ENCODE data around the gene DYNLT3.

Gene DYNLT3

GRCh38 chrX:37824491-37825214, 22.7 kb downstream of the DYNLT3 start:
- intact Hi-C loops (cut with micrococcal nuclease): loop anchor here (1.0 kb wide), 1 partner anchor 79 kb away; no protein-coding TSS in a partner anchor
- peak overlapping the region; percentile 4 for H3K27ac Mint-ChIP-seq
- H3K36me3 Mint-ChIP-seq (ENCODE audit: low read depth): peaks cover 4% of the 10 kb centered on the region
- H3K27me3 Mint-ChIP-seq: no peaks in the 10 kb centered on the region
- H3K9me3 Mint-ChIP-seq: no peaks in the 10 kb centered on the region
- peaks cover 26% of the 10 kb centered on the region for H3K4me1 Mint-ChIP-seq (ENCODE audit: low read depth)
- H3K4me3 Mint-ChIP-seq: no peak overlapping the region

DNA sequence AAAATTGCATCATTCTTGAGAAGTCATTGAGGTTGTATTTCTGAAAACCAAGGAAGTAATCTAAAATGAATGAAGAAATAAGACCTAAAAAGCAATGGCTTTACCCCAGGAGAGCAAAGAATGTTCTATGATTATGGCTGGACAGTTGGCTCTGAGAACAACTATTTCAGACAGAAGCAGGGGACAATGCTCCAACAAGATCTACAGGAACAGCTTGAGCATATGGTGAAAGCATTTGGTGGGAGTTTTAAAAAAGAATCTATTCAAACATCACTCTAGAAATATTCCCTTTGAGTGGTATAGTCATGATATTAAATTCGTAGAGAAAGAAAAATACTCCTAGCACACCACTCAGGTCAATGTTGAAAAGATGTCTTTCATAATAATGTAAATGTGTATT, 26.7 kb downstream of the DYNLT3 start:
- peaks cover 41% of the 10 kb centered on the region for H3K4me1 Mint-ChIP-seq (ENCODE audit: low read depth)
- H3K9me3 Mint-ChIP-seq: no peaks in the 10 kb centered on the region
- no peaks in the 10 kb centered on the region for H3K27me3 Mint-ChIP-seq
- peaks cover 4% of the 10 kb centered on the region for H3K36me3 Mint-ChIP-seq (ENCODE audit: low read depth)
- no peak overlapping the region for H3K27ac Mint-ChIP-seq
- H3K4me3 Mint-ChIP-seq: no peak overlapping the region
- intact Hi-C loops (cut with micrococcal nuclease): no loop called here

DNA sequence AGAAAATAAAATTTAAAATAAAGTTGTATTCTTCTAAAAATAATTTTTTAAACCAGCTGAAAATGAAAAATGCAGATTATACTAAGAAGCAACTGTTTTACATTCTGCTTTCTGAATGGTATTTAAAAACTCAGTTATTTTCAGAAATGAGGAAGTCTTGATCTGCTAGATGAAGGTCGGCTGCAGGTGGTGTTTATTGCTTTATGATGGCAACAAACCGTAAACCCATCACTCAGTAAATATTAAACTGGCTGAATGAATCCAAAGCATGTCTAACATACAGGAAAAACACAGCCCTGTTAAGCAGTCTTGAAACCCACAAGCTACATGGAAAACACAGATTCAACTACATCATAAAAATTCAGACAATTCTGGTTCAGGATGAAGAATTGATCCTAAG, 29.3 kb downstream of the DYNLT3 start:
- Mint-ChIP-seq H3K4me3 (no peak overlapping the region), H3K4me1 (ENCODE audit: low read depth) (peaks cover 37% of the 10 kb centered on the region), H3K27me3 (no peaks in the 10 kb centered on the region), H3K9me3 (no peaks in the 10 kb centered on the region), H3K27ac (no peak overlapping the region), H3K36me3 (ENCODE audit: low read depth) (peaks cover 13% of the 10 kb centered on the region)
- intact Hi-C loops (cut with micrococcal nuclease): loop anchor here (5.0 kb wide), 1 partner anchor 36 kb away; the partner anchor contains the start of gene CYBB

DNA sequence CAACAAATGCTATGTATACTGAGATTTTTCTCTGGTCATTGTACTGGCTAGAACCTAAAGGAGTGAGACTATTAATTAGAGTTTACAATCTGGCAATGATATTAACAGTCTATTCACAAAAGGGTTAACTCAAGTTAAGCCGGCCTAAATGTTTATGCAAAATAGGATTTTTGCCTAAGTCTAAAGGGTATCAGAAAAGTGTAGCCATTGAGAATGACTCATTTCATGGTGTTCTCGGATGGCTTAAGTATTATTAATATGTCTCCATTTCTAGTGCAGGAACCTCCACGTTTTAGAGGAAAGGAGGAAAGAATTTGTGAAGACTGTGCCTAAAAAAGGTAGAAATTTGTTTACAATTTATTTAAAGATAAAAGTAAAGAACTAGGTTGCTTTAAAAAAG, 29.8 kb downstream of the DYNLT3 start:
- H3K4me3 Mint-ChIP-seq: no peak overlapping the region
- peaks cover 33% of the 10 kb centered on the region for H3K4me1 Mint-ChIP-seq (ENCODE audit: low read depth)
- H3K9me3 Mint-ChIP-seq: no peaks in the 10 kb centered on the region
- no peaks in the 10 kb centered on the region for H3K27me3 Mint-ChIP-seq
- intact Hi-C loops (cut with micrococcal nuclease): loop anchor here (5.0 kb wide), 1 partner anchor 35 kb away; the partner anchor contains the start of gene CYBB
- no peak overlapping the region for H3K27ac Mint-ChIP-seq
- H3K36me3 Mint-ChIP-seq (ENCODE audit: low read depth): peaks cover 14% of the 10 kb centered on the region

- Mint-ChIP-seq H3K4me3 (no peak overlapping the region), H3K4me1 (ENCODE audit: low read depth) (peaks cover 35% of the 10 kb centered on the region), H3K27me3 (no peaks in the 10 kb centered on the region), H3K36me3 (ENCODE audit: low read depth) (peaks cover 18% of the 10 kb centered on the region), H3K9me3 (no peaks in the 10 kb centered on the region), H3K27ac (no peak overlapping the region)
- intact Hi-C loops (cut with micrococcal nuclease): loop anchor here (5.0 kb wide), 1 partner anchor 35 kb away; the partner anchor contains the start of gene CYBB
Measured at GRCh38 chrX:37817176-37817575, 30.2 kb downstream of the DYNLT3 start.

GRCh38 chrX:37816766-37817165, 30.6 kb downstream of the DYNLT3 start:
- Mint-ChIP-seq H3K4me3 (no peak overlapping the region), H3K9me3 (no peaks in the 10 kb centered on the region), H3K4me1 (ENCODE audit: low read depth) (peaks cover 39% of the 10 kb centered on the region), H3K27ac (peak overlapping the region; percentile 8), H3K36me3 (ENCODE audit: low read depth) (peaks cover 22% of the 10 kb centered on the region), H3K27me3 (no peaks in the 10 kb centered on the region)
- intact Hi-C loops (cut with micrococcal nuclease): loop anchor here (5.0 kb wide), 1 partner anchor 34 kb away; the partner anchor contains the start of gene CYBB

- no peaks in the 10 kb centered on the region for H3K27me3 Mint-ChIP-seq
- H3K4me1 Mint-ChIP-seq (ENCODE audit: low read depth): peaks cover 45% of the 10 kb centered on the region
- intact Hi-C loops (cut with micrococcal nuclease): loop anchor here (5.0 kb wide), 1 partner anchor 33 kb away; the partner anchor contains the start of gene CYBB
- H3K27ac Mint-ChIP-seq: no peak overlapping the region
- H3K9me3 Mint-ChIP-seq: no peaks in the 10 kb centered on the region
- H3K36me3 Mint-ChIP-seq (ENCODE audit: low read depth): peaks cover 31% of the 10 kb centered on the region
- H3K4me3 Mint-ChIP-seq: no peak overlapping the region
Measured at GRCh38 chrX:37815366-37815765, 32.0 kb downstream of the DYNLT3 start.

GRCh38 chrX:37813570-37813969, 33.8 kb downstream of the DYNLT3 start:
- peaks cover 46% of the 10 kb centered on the region for H3K4me1 Mint-ChIP-seq (ENCODE audit: low read depth)
- no peak overlapping the region for H3K4me3 Mint-ChIP-seq
- H3K27ac Mint-ChIP-seq: peak overlapping the region; percentile 82
- H3K9me3 Mint-ChIP-seq: no peaks in the 10 kb centered on the region
- intact Hi-C loops (cut with micrococcal nuclease): no loop called here
- H3K36me3 Mint-ChIP-seq (ENCODE audit: low read depth): peaks cover 46% of the 10 kb centered on the region
- H3K27me3 Mint-ChIP-seq: no peaks in the 10 kb centered on the region

- no peaks in the 10 kb centered on the region for H3K27me3 Mint-ChIP-seq
- intact Hi-C loops (cut with micrococcal nuclease): no loop called here
- H3K4me3 Mint-ChIP-seq: peak overlapping the region; percentile 52
- H3K27ac Mint-ChIP-seq: peak overlapping the region; percentile 82
- H3K4me1 Mint-ChIP-seq (ENCODE audit: low read depth): peaks cover 51% of the 10 kb centered on the region
- no peaks in the 10 kb centered on the region for H3K9me3 Mint-ChIP-seq
- peaks cover 55% of the 10 kb centered on the region for H3K36me3 Mint-ChIP-seq (ENCODE audit: low read depth)
Measured at GRCh38 chrX:37812110-37812509, 35.3 kb downstream of the DYNLT3 start.

DNA sequence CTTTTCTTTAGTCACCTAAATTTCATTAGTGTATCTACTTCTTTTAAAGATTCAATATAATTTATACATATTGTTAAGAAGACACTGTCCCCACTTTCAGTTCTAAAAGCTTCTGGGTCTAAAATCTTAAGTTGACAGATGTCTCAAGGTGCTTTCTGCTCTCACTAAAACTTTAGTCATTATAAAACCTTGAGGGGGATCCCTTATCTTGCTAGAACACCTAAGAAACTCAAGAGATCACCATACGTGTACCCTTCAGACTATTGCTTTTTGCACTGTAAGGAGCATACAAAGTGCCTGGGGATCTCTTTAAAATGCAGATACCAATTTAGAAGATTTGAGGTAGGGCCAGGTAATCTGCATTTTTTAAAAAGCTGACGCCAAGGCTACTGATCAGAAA, 37.4 kb downstream of the DYNLT3 start:
- peaks cover 76% of the 10 kb centered on the region for H3K36me3 Mint-ChIP-seq (ENCODE audit: low read depth)
- H3K4me3 Mint-ChIP-seq: no peak overlapping the region
- H3K4me1 Mint-ChIP-seq (ENCODE audit: low read depth): peaks cover 54% of the 10 kb centered on the region
- intact Hi-C loops (cut with micrococcal nuclease): no loop called here
- H3K9me3 Mint-ChIP-seq: no peaks in the 10 kb centered on the region
- H3K27me3 Mint-ChIP-seq: no peaks in the 10 kb centered on the region
- peak overlapping the region; percentile 82 for H3K27ac Mint-ChIP-seq

GRCh38 chrX:37803057-37803456, 44.3 kb downstream of the DYNLT3 start:
- Mint-ChIP-seq H3K36me3 (ENCODE audit: low read depth) (peaks cover 87% of the 10 kb centered on the region), H3K9me3 (no peaks in the 10 kb centered on the region), H3K27me3 (no peaks in the 10 kb centered on the region), H3K4me1 (ENCODE audit: low read depth) (peaks cover 44% of the 10 kb centered on the region), H3K27ac (peak overlapping the region; percentile 81), H3K4me3 (no peak overlapping the region)
- intact Hi-C loops (cut with micrococcal nuclease): no loop called here

DNA sequence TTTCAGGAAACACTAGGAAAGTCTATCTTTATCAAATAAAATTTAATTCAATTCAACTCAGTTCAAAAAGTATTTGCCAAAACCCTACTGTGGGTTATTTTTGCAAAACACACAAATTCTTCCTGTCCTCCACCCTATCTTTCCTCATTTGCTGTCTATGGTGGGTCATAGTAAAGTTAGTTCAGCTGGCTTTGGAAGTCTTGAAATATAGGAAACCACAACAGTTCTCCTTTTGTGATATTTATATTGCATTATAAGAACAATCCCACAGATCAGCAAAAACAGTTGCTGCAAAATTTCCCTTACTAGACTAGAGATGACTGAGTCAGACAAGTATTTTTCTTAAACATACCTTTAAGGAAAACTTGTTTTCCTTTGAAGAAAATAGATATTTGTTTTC, 45.3 kb downstream of the DYNLT3 start:
- Mint-ChIP-seq H3K4me1 (ENCODE audit: low read depth) (peaks cover 39% of the 10 kb centered on the region), H3K27ac (peak overlapping the region; percentile 81), H3K27me3 (no peaks in the 10 kb centered on the region), H3K36me3 (ENCODE audit: low read depth) (peaks cover 90% of the 10 kb centered on the region), H3K4me3 (no peak overlapping the region), H3K9me3 (no peaks in the 10 kb centered on the region)
- intact Hi-C loops (cut with micrococcal nuclease): no loop called here

DNA sequence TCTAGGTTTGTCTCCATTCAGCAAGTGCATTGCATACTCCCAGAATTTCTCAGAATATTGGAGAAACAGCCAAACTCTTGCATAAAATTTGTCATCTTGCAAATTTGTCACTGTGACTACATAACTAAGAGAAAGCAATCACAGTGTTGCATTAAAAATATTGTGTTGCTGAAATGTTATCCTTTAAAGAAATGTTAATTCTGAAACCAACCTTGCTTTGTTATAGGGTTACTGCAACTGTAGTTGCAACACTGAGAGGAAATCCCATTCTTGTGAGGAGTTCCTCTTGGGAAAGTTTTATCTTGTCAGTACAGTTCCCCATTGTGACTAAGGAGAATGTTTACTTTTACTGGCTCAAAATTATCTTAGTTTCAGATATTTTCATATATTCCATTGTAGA, 46.7 kb downstream of the DYNLT3 start:
- H3K27ac Mint-ChIP-seq: peak overlapping the region; percentile 81
- no peaks in the 10 kb centered on the region for H3K9me3 Mint-ChIP-seq
- H3K4me3 Mint-ChIP-seq: peak overlapping the region; percentile 44
- intact Hi-C loops (cut with micrococcal nuclease): no loop called here
- no peaks in the 10 kb centered on the region for H3K27me3 Mint-ChIP-seq
- peaks cover 30% of the 10 kb centered on the region for H3K4me1 Mint-ChIP-seq (ENCODE audit: low read depth)
- peaks cover 84% of the 10 kb centered on the region for H3K36me3 Mint-ChIP-seq (ENCODE audit: low read depth)

DNA sequence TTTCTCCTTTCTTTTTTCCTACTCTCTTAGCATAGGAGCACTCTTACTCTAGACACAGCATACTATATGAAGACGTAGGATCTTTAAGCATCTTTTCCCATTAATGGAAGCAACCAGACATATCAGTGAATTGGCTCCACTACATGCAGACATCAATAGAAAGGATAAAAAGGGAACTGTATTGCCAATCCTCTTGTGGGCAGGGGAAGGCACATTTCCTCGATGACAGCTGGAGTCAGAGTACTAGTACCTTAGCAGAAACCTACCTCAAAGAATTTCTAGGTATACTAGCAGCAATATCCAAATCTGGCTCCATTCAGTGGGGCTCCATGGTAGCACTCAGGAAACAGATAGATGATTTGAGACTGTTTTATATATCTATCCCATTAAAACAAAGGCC, 47.4 kb downstream of the DYNLT3 start:
- H3K27ac Mint-ChIP-seq: peak overlapping the region; percentile 81
- intact Hi-C loops (cut with micrococcal nuclease): no loop called here

More for the DNA sequence above, 47.4 kb downstream of the DYNLT3 start:
- no peaks in the 10 kb centered on the region for H3K9me3 Mint-ChIP-seq
- H3K27me3 Mint-ChIP-seq: no peaks in the 10 kb centered on the region
- H3K4me3 Mint-ChIP-seq: no peak overlapping the region
- H3K36me3 Mint-ChIP-seq (ENCODE audit: low read depth): peaks cover 84% of the 10 kb centered on the region
- H3K4me1 Mint-ChIP-seq (ENCODE audit: low read depth): peaks cover 36% of the 10 kb centered on the region
